H1 (cell line): Measurements from ENCODE around the gene CHMP4A. TPM values are rescaled to one million over a fixed set of nuclear protein-coding genes. Genes with fewer than 3 reads are reported as not detected.

Experiments
- ATF3 ChIP-seq: IDR thresholded peaks from 2 replicates; pipeline ENCODE4 v1.6.1; 2011; ENCODE audit warnings: low read depth, mild to moderate bottlenecking, low read length; ENCODE audit not compliant: insufficient read depth
- BCL11A ChIP-seq, 2 experiments: IDR thresholded peaks; one replicate each; pipeline ENCODE4 v1.6.1; 2011; ENCODE audit warnings: low read depth in 2 of 2, low read length in 2 of 2, mild to moderate bottlenecking in 2 of 2
- CHD2 ChIP-seq: IDR thresholded peaks from 2 replicates; pipeline ENCODE4 v1.6.1; 2012; ENCODE audit warnings: low read length, improper control_type of control experiment
- CREB1 ChIP-seq: IDR thresholded peaks from 2 replicates; pipeline ENCODE4 v1.6.1; 2012; ENCODE audit warnings: inconsistent platforms
- CTBP2 ChIP-seq: IDR thresholded peaks from 2 replicates; pipeline ENCODE4 v1.7.0; 2011; ENCODE audit warnings: borderline replicate concordance, mild to moderate bottlenecking, moderate library complexity, mixed read lengths, low read length; ENCODE audit not compliant: insufficient read depth, insufficient read length
- PHF8 ChIP-seq: fragments of 200-600 bp; sonication (generic); conservative IDR thresholded peaks from 2 replicates; pipeline ENCODE4 v1.7.1; 2012; ENCODE audit warnings: low read depth, mild to moderate bottlenecking, inconsistent platforms, low read length, moderate library complexity
- RBBP5 ChIP-seq: IDR thresholded peaks from 2 replicates; pipeline ENCODE4 v1.7.1; 2012; ENCODE audit warnings: low read depth, mild to moderate bottlenecking, inconsistent platforms, low read length, moderate library complexity, borderline replicate concordance
- polyA plus RNA-seq, 7 experiments: library from polyadenylated mRNA; depleted of rRNA in 3 of 7; stranded (reverse) in 5 of 7; unstranded in 2 of 7; fragments of >200 nt in 5 of 7; fragments of 200-250 nt in 2 of 7; gene quantifications; 1 replicate in 5 of 7; 2 replicates in 1 of 7; 4 replicates in 1 of 7; pipeline versions ENCODE4 v1.2.1 to v1.2.3, GENCODE V29; 2011 to 2013; ENCODE audit warnings: missing spikeins in 2 of 7, mixed read lengths in 2 of 7
- total RNA-seq: library from RNA; stranded (reverse); fragmentation: NEBNext Ultra II Directional; extraction: Animal tissue kit (Norgen Biotek cat#: 25700); gene quantifications from 2 replicates; pipeline ENCODE4 v1.2.1, GENCODE V29; 2021

Gene CHMP4A
- total and polyA plus RNA-seq, 2 of the 8 experiments (the other 6 are each of a cell fraction or from before 2014, with no cell fraction given) = 32.9 to 37.6 TPM

GRCh38 chr14:24185026-24185425 is 28.3 kb downstream of the CHMP4A start (continued):
- TF ChIP-seq CTBP2 (no peak), RBBP5 (no peak), CHD2 (no peak), PHF8 (no peak), ATF3 (no peak), CREB1 (no peak), BCL11A (IDR thresholded peaks at IDR 0.05; ENCODE audit: low read depth in 2 of 2, low read length in 2 of 2) (no peak)
